ENCODE measurements around the gene HNRNPM. TPM values are rescaled to one million over a fixed set of nuclear protein-coding genes. Genes with fewer than 3 reads are reported as not detected.

HNRNPM gene
- total and polyA plus RNA-seq, 2 experiments from 2014 or later, result 79.1 to 246 TPM

- Histone ChIP-seq H3K4me3 (no peak overlapping the region), H3K27ac (no peak overlapping the region), H3K36me3 (peaks cover 37% of the 10 kb centered on the region), H3K9me3 (ENCODE audit: low read depth) (no peaks in the 10 kb centered on the region), H3K27me3 (no peaks in the 10 kb centered on the region), H3K4me1 (ENCODE audit: low read depth) (peaks cover 42% of the 10 kb centered on the region)
- TF ChIP-seq CTCF (IDR thresholded peaks at IDR 0.05; ENCODE audit: low read depth, low read length), result no peak
- no peak for DNase-seq (ENCODE audit: low read depth in 1 of 2, low spot score in 1 of 2)
These were observed 17.1 kb downstream of the HNRNPM start for GRCh38 chr19:8461891-8462290.

GRCh38 chr19:8462571-8462970, 17.8 kb downstream of the HNRNPM start:
- TF ChIP-seq CTCF (IDR thresholded peaks at IDR 0.05; ENCODE audit: low read depth, low read length), result no peak
- no peak overlapping the region for H3K27ac ChIP-seq
- no peak for DNase-seq (ENCODE audit: low read depth in 1 of 2, low spot score in 1 of 2)
- H3K9me3 ChIP-seq (ENCODE audit: low read depth), result no peaks in the 10 kb centered on the region
- peaks cover 41% of the 10 kb centered on the region for H3K4me1 ChIP-seq (ENCODE audit: low read depth)
- no peak overlapping the region for H3K4me3 ChIP-seq
- H3K36me3 ChIP-seq, result peaks cover 44% of the 10 kb centered on the region
- H3K27me3 ChIP-seq, result no peaks in the 10 kb centered on the region

- DNase-seq (ENCODE audit: low read depth in 1 of 2, low spot score in 1 of 2), result no peak
- Histone ChIP-seq H3K36me3 (peaks cover 49% of the 10 kb centered on the region), H3K9me3 (ENCODE audit: low read depth) (no peaks in the 10 kb centered on the region), H3K27me3 (no peaks in the 10 kb centered on the region), H3K27ac (no peak overlapping the region), H3K4me1 (ENCODE audit: low read depth) (peaks cover 33% of the 10 kb centered on the region), H3K4me3 (no peak overlapping the region)
- no peak for TF ChIP-seq CTCF (IDR thresholded peaks at IDR 0.05; ENCODE audit: low read depth, low read length)
These were observed 18.6 kb downstream of the HNRNPM start for GRCh38 chr19:8463365-8463764.

- DNase-seq (ENCODE audit: low read depth in 1 of 2, low spot score in 1 of 2), result no peak
- TF ChIP-seq CTCF (IDR thresholded peaks at IDR 0.05; ENCODE audit: low read depth, low read length), result no peak
- peaks cover 8% of the 10 kb centered on the region for H3K4me1 ChIP-seq (ENCODE audit: low read depth)
- H3K36me3 ChIP-seq, result peaks cover 64% of the 10 kb centered on the region
- H3K9me3 ChIP-seq (ENCODE audit: low read depth), result no peaks in the 10 kb centered on the region
- H3K27ac ChIP-seq, result no peak overlapping the region
- H3K4me3 ChIP-seq, result no peak overlapping the region
- H3K27me3 ChIP-seq, result no peaks in the 10 kb centered on the region
These were observed 21.2 kb downstream of the HNRNPM start for GRCh38 chr19:8466018-8466417.

- Histone ChIP-seq H3K4me3 (no peak overlapping the region), H3K27ac (no peak overlapping the region), H3K9me3 (ENCODE audit: low read depth) (no peaks in the 10 kb centered on the region), H3K4me1 (ENCODE audit: low read depth) (no peaks in the 10 kb centered on the region), H3K27me3 (no peaks in the 10 kb centered on the region), H3K36me3 (peaks cover 76% of the 10 kb centered on the region)
- no peak for TF ChIP-seq CTCF (IDR thresholded peaks at IDR 0.05; ENCODE audit: low read depth, low read length)
- no peak for DNase-seq (ENCODE audit: low read depth in 1 of 2, low spot score in 1 of 2)
These were observed 23.3 kb downstream of the HNRNPM start for GRCh38 chr19:8468124-8468523.
